Activated CD8-positive, alpha-beta memory T cell treated with anti-CD3 and anti-CD28 coated beads, Interleukin-2, amount 10 ng/mL, durations not matched to agents 7 days and 5 days (primary cell): ENCODE data around the gene GSTA3. TPM values are rescaled to one million over a fixed set of nuclear protein-coding genes. Genes with fewer than 3 reads are reported as not detected.
"Not testable (repeated sequence)": the region's sequence is repeated elsewhere in the genome, so short reads cannot be mapped to it uniquely, and the experiment has no call there.

Source experiments
- ATAC-seq: fragments of 150-1000 bp; cut with Tn5 transposase; one replicate; pipeline ENCODE4 v1.10.0; 2021; ENCODE audit warnings: moderate library complexity
- CTCF ChIA-PET: fragments of 350-600 bp; sonication (Branson Sonifier 250); formaldehyde crosslinking; loops from one replicate; lab custom pipeline; 2021; ENCODE audit warnings: antibody characterized with exemption; lab: Charles Lee
- DNase-seq: peaks from one replicate; pipeline ENCODE4 v3.0.0-alpha.2; 2020
- H3K27ac Mint-ChIP-seq: one replicate; pipeline ENCODE4 v1.8.0; 2021; ENCODE audit warnings: mild to moderate bottlenecking, mixed read lengths
- H3K27me3 Mint-ChIP-seq: one replicate; pipeline ENCODE4 v1.8.0; 2021; ENCODE audit warnings: mixed read lengths
- H3K36me3 Mint-ChIP-seq: one replicate; pipeline ENCODE4 v1.8.0; 2021; ENCODE audit warnings: mild to moderate bottlenecking, mixed read lengths
- H3K4me1 Mint-ChIP-seq: one replicate; pipeline ENCODE4 v1.8.0; 2021; ENCODE audit warnings: mixed read lengths
- H3K4me3 Mint-ChIP-seq: one replicate; pipeline ENCODE4 v1.8.0; 2021; ENCODE audit warnings: mild to moderate bottlenecking, moderate library complexity, mixed read lengths
- H3K9me3 Mint-ChIP-seq: one replicate; pipeline ENCODE4 v1.8.0; 2022; ENCODE audit warnings: low read depth, mixed read lengths
- total RNA-seq, 2 experiments: library from RNA; stranded (reverse); gene quantifications; one replicate each; pipeline ENCODE4 v1.2.3, GENCODE V29; 2021

Gene GSTA3
- not detected for total RNA-seq

DNA sequence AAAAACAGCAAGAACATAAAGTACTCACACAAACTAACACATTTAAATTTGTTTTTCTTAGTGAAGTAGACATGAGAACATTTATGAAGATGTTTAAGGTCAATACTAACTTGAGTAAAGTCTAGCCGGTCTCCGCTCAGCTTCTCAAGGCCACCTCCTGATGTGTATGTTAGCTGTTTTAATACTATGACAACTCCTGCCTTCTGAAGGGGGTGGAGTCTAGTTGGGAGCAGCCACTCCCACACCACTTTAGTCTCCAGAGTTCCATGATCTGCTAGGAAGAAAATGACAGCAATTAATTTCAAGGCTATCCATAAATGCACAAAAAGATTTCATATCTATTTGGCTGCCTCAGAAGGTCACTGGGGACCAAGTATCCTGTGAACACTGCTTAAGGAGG lies at the start of gene GSTA3:
Gene GSTA3, minus strand, starts transcription at position 168 of the 400 bp plus-strand sequence. CDS start 3,864 bp downstream, outside the sequence.
- H3K36me3 Mint-ChIP-seq, result no peaks in the 10 kb centered on the region
- DNase-seq (no peak), ATAC-seq (no peak)
- no peaks in the 10 kb centered on the region for H3K9me3 Mint-ChIP-seq
- H3K27ac Mint-ChIP-seq, result no peak within 1 kb of the TSS
- no peak within 1 kb of the TSS for H3K4me3 Mint-ChIP-seq
- H3K4me1 Mint-ChIP-seq, result no peaks in the 10 kb centered on the region
- CTCF ChIA-PET, result no interaction called here
- H3K27me3 Mint-ChIP-seq, result no peaks in the 10 kb centered on the region

DNA sequence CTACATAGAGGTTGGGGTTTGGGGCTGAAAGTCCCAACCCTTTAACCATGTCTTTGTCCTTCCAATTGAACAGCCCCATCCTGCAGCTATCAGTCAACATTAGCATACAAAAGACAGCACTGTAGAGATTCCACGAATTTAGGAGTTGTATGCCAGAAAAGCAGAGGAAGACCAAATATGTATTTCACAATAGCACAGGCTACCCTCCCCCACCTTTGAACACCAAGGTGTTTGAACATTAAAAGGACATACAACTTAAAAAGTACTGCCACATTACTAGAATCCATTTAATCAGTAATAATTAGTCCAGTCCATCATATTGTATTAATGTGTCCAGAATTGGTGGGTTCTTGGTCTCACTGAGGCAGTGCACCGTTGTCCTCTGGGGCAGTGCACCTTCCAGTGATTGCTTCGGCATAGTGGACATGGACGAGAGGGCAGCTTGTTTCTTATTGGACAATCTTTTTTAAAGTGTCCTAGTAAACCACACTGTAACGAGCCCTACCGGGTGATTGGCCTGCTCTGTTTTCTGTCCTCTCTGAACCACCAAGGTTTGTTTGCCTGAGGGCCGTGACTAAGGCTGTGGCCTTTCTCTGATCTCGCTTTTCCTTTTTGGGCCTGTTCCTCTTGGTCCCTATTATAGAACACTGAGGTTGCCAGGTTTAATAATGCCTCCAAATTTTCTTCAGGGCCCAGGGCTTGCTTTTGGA lies 49.2 kb upstream of the GSTA3 start:
- CTCF ChIA-PET, result no interaction called here

DNA sequence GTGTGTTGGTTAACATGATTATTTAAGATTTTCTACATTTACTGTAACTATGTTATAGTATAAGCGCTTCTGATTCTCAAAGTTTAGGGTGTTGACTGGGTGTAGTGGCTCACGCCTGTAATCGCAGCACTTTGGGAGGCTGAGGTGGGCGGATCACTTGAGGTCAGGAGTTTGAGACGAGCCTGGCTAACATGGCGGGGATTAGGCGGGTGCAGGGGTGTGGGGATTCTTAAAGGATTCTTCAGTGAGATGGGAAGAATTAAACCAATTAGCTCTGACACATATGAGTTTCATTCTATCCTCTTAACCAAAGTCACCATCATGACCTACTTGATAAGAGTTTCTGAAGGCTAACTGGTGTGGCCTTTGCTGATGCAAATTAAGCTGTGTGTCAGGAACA lies 46.4 kb upstream of the GSTA3 start:
- CTCF ChIA-PET, result no interaction called here
- H3K36me3 Mint-ChIP-seq, result no peaks in the 10 kb centered on the region
- no peaks in the 10 kb centered on the region for H3K9me3 Mint-ChIP-seq
- no peak overlapping the region for H3K27ac Mint-ChIP-seq
- ATAC-seq (no peak), DNase-seq (no peak)
- no peaks in the 10 kb centered on the region for H3K4me1 Mint-ChIP-seq
- H3K4me3 Mint-ChIP-seq, result no peak overlapping the region
- peaks cover 7% of the 10 kb centered on the region for H3K27me3 Mint-ChIP-seq

More for the DNA sequence above, 49.2 kb upstream of the GSTA3 start:
- H3K4me3 Mint-ChIP-seq, result no peak overlapping the region
- DNase-seq, result no peak
- H3K36me3 Mint-ChIP-seq, result no peaks in the 10 kb centered on the region
- ATAC-seq, result no peak
- peaks cover 7% of the 10 kb centered on the region for H3K27me3 Mint-ChIP-seq
- no peaks in the 10 kb centered on the region for H3K4me1 Mint-ChIP-seq
- H3K27ac Mint-ChIP-seq, result no peak overlapping the region
- peaks cover 2% of the 10 kb centered on the region for H3K9me3 Mint-ChIP-seq

DNA sequence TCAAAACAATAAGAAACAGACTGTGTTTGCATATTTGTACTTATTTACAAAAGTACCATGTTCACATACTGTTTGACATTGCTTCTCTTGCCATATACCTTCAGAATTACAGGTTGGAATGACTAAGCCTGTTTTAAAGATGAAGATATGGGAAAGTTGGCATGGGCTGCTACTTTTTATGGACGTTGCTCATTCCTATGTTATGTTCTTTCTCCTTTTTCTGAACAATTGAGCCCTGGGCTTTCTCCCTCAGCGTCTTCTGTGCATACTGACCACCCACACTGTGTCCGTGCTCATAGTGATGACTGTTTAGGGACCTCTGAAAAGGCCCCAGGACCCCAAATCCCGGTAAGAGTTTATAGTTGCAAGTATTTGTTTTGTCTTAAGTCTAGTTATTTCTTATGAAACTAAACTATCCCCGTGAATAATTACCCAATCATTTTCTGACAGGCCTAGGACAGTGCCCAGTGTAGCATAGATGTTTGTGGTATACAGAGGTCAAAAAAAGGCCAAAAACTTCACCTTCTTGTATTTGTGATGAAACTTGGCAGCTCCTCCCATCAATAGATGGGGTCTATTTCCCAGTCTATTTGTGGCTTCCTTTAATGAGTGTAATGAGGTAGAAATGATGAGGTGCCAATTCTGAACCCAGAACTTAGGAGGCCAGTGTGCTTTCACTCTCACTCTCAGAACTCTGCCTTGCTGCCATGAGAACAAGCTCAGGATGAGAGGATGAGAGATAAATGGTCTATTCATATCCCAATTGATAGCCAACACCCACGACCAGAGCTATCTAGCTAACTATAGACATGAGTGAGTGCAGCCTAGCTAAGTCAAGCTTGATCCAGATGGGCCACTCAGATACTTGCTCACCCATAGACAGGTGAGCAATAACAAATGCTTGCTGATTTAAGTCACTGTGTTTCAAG lies 44.7 kb upstream of the GSTA3 start:
- Mint-ChIP-seq H3K9me3 (no peaks in the 10 kb centered on the region), H3K4me1 (no peaks in the 10 kb centered on the region), H3K27ac (no peak overlapping the region), H3K36me3 (no peaks in the 10 kb centered on the region), H3K4me3 (no peak overlapping the region), H3K27me3 (peaks cover 15% of the 10 kb centered on the region)
- DNase-seq, result no peak
- no peak for ATAC-seq
- CTCF ChIA-PET, result no interaction called here

DNA sequence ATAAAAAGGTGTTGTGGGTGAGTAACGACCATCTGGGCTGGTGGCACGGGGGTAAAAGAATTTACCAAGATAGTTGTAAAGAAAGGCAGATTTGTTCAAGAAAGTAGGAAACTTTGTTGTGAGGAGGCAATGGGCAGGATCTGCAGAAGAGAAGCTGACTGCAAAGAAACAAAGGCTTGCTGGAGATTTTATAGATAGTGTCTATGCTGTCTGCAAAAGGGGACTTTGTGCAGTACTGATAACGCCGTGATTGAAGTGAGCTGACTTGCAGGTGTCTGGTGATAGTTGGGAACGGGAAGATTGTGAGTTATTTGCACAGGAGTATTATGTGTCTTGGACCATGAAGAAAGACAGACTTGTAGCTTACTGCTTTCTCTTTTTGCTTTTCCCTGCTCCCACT lies 36.8 kb upstream of the GSTA3 start:
- Mint-ChIP-seq H3K4me3 (no peak overlapping the region), H3K27ac (no peak overlapping the region), H3K4me1 (no peaks in the 10 kb centered on the region), H3K27me3 (peaks cover 30% of the 10 kb centered on the region), H3K9me3 (no peaks in the 10 kb centered on the region), H3K36me3 (no peaks in the 10 kb centered on the region)
- no peak for ATAC-seq
- DNase-seq, result no peak
- CTCF ChIA-PET, result no interaction called here

DNA sequence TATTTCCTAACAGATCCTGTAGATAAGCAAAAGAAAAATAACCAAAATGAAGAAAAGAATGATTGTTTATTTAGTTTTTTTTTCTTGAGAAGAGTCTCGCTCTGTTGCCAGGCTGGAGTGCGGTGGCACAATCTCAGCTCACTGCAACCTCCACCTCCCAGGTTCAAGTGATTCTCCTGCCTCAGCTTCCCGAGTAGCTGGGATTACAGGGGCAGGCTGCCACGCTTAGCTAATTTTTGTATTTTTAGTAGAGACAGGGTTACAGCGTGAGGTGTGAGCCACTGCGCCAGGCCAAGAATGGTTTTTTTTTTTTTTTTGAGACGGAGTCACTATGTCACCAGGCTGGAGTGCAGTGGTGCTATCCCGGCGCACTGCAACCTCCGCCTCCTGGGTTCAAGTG lies 33.3 kb upstream of the GSTA3 start:
- H3K27ac Mint-ChIP-seq, H3K4me3 Mint-ChIP-seq, H3K9me3 Mint-ChIP-seq, H3K4me1 Mint-ChIP-seq, CTCF ChIA-PET, DNase-seq, ATAC-seq, H3K36me3 Mint-ChIP-seq: not testable (repeated sequence)
- H3K27me3 Mint-ChIP-seq, result peaks cover 22% of the 10 kb centered on the region

DNA sequence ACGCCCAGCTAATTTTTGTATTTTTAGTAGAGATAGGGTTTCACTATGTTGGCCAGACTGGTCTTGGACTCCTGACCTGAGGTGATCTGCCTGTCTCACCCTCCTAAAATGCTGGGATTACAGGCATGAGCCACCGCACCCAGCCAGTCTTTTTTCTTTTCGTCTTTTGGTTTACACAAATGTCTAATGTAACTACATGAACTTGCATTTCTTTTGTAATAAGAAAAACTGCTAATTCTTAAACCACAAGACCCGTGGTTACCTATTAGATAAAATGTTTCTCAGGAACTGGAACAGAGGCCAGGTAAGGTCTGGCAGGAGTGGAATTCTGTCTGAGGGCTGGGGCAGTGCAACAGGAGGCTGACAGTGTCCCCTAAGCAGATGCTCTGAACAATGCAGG lies 32.7 kb upstream of the GSTA3 start:
- ATAC-seq (no peak), DNase-seq (no peak)
- peaks cover under 1% of the 10 kb centered on the region for H3K4me1 Mint-ChIP-seq
- no peaks in the 10 kb centered on the region for H3K36me3 Mint-ChIP-seq
- H3K9me3 Mint-ChIP-seq, result no peaks in the 10 kb centered on the region
- CTCF ChIA-PET, result no interaction called here
- peaks cover 22% of the 10 kb centered on the region for H3K27me3 Mint-ChIP-seq
- H3K4me3 Mint-ChIP-seq, result no peak overlapping the region
- no peak overlapping the region for H3K27ac Mint-ChIP-seq

DNA sequence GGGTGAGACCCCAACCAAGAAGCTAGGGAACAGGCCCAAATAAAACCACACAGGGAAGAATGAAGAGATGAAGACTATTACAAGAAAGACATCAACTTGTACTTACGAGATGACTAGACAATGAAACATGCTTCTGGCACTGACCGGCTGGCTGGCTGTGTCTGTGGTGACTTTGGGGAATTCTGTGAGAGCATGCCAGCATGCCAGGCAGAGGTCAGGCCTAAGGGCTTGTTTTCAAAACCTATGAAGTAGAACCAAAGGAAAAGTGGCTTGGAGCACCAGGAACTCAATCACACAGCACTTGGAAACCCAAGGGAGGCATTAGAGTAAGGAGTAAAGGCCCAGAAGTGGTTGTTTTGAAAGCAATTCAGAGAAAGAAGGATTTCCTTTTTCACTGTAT lies 28.4 kb upstream of the GSTA3 start:
- DNase-seq, result no peak
- Mint-ChIP-seq H3K27me3 (peaks cover 6% of the 10 kb centered on the region), H3K4me3 (no peak overlapping the region), H3K4me1 (peaks cover 5% of the 10 kb centered on the region), H3K9me3 (no peaks in the 10 kb centered on the region), H3K27ac (no peak overlapping the region), H3K36me3 (no peaks in the 10 kb centered on the region)
- CTCF ChIA-PET, result no interaction called here
- ATAC-seq, result no peak

DNA sequence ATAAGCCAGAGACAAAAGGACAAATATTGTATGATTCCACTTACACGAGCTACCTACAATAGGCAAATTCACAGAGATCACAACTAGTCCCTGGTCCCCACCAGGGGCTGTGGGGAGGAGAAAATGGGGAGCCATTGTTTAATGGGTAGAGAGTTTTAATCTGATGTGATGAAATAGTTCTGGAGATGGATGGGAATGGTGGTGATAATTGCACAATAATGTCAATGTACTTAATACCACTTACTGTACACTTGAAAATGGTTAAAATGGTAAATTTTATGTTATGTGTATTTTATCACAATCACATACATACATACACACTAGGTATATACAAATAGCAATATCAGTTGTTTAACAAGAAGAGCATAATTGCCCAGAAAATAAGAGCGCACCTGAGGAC lies 24.3 kb upstream of the GSTA3 start:
- Mint-ChIP-seq H3K27ac (no peak overlapping the region), H3K36me3 (no peaks in the 10 kb centered on the region), H3K27me3 (peaks cover 1% of the 10 kb centered on the region), H3K9me3 (no peaks in the 10 kb centered on the region), H3K4me1 (peaks cover 5% of the 10 kb centered on the region), H3K4me3 (no peak overlapping the region)
- ATAC-seq (no peak), DNase-seq (no peak)
- CTCF ChIA-PET, result no interaction called here

DNA sequence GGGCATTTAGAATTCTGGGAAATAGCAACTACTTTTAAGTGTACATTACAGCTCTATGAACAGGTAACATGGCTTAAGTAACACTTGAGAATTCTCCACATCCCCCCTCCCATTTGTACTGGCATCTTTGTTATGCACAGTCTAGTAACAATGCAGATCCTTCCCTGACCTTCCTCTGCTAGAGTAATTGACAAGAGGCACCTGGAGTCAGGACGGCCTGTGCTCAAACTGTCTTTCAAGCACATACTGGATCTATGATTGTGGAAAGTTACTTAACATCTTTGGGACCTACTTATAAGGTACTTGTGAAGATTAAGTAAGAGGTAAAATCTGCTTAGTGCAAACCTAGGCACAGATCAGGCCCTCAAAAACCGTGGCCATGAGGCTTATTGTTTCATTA lies 21.9 kb upstream of the GSTA3 start:
- H3K36me3 Mint-ChIP-seq, result no peaks in the 10 kb centered on the region
- CTCF ChIA-PET, result no interaction called here
- H3K27ac Mint-ChIP-seq, result no peak overlapping the region
- no peak for ATAC-seq
- no peak for DNase-seq
- H3K4me1 Mint-ChIP-seq, result no peaks in the 10 kb centered on the region
- H3K9me3 Mint-ChIP-seq, result no peaks in the 10 kb centered on the region
- peaks cover 12% of the 10 kb centered on the region for H3K27me3 Mint-ChIP-seq
- H3K4me3 Mint-ChIP-seq, result no peak overlapping the region

DNA sequence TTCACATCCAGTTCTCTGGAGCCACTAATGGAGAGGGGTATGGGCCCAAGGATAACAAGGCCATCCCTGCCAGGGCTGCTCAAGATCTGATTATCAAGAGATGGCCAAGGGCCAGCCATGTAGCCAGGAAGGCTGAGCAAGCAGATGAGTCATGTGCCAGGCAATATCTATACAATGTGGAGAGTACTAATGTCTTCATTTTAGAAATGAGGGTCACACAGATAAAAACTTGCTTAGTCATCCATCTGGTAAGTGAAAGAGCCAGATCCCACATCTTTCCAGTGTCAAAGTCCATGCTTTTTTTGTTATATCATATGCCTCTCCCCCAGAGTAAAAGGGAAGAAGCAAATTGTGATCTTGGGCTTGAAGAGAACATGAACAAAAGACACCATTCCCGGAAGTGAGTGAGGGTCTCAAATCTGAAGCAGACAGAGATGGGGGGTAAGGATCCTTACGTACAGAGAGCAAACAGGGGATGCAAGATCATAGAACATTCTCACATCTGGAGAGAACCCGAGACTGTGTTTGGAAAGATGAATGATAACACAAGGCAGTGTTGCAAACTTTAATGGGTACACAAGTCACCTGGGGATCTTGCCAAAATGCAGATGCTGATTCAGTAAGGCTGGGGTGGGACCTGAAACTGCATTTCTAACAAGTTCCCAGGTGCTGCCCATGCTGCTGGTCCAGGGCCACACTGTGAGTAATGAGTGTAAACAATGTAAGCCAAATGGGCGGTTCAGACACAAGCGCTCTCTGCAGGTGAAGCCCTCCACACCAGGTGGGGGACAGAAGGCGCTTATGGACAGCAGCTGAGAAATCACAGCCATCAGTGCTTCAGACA lies 20.0 kb upstream of the GSTA3 start:
- H3K36me3 Mint-ChIP-seq, result no peaks in the 10 kb centered on the region
- no peaks in the 10 kb centered on the region for H3K4me1 Mint-ChIP-seq
- ATAC-seq, result no peak

DNA sequence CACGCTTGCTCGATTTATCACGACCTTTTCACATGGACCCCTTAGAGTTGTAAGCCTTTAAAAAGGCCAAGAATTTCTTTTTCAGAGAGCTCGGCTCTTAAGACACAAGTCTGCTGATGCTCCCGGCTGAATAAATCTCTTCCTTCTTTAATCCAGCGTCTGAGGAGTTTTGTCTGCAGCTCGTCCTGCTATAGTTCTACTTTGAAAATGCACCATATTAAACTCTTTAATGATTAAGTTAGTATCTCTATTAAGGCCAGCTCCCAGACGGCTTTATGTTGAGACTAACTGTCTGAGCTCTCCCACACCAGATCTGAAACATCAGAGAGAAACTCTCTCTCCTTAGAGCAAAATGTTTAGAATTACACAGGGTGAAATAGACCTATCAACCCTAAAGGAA lies 18.0 kb upstream of the GSTA3 start:
- Mint-ChIP-seq H3K9me3 (no peaks in the 10 kb centered on the region), H3K27me3 (peaks cover 26% of the 10 kb centered on the region), H3K36me3 (no peaks in the 10 kb centered on the region), H3K4me1 (no peaks in the 10 kb centered on the region), H3K4me3 (no peak overlapping the region), H3K27ac (no peak overlapping the region)
- ATAC-seq (no peak), DNase-seq (no peak)
- CTCF ChIA-PET, result no interaction called here

More for the DNA sequence above, 20.0 kb upstream of the GSTA3 start:
- H3K27me3 Mint-ChIP-seq, result peaks cover 23% of the 10 kb centered on the region
- CTCF ChIA-PET, result no interaction called here
- DNase-seq, result no peak
- H3K27ac Mint-ChIP-seq, result no peak overlapping the region
- no peaks in the 10 kb centered on the region for H3K9me3 Mint-ChIP-seq
- no peak overlapping the region for H3K4me3 Mint-ChIP-seq
